Upper lobe of left lung (tissue), 4 donors: ENCODE results near the gene ZCCHC24.

Experiments
- EP300 ChIP-seq, 4 donors: sonication (generic); formaldehyde crosslinking; IDR thresholded peaks; one replicate each; pipeline ENCODE4 v1.5.1; 2017; ENCODE audit warnings: antibody characterized with exemption in 4 of 4, control low read depth in 2 of 4
- POLR2A ChIP-seq, 4 donors: fragments of 450-650 bp; IDR thresholded peaks; one replicate each; pipeline ENCODE4 v1.5.1; 2016 to 2017; ENCODE audit warnings: antibody characterized with exemption in 4 of 4, mild to moderate bottlenecking in 2 of 4
- POLR2AphosphoS5 ChIP-seq, 2 donors: sonication (generic); formaldehyde crosslinking; IDR thresholded peaks; one replicate each; pipeline ENCODE4 v1.5.1; 2017; ENCODE audit warnings: antibody characterized with exemption in 2 of 2
- TF ChIP-seq, protein P1 (sequence below), 6 experiments: fragments of 450-650 bp in 4 of 6; fragments of 200-600 bp in 2 of 6; sonication (generic) in 2 of 6; IDR thresholded peaks; one replicate each; pipeline ENCODE4 v1.5.1; 2016 to 2019; ENCODE audit warnings: antibody characterized with exemption in 6 of 6

DNA sequence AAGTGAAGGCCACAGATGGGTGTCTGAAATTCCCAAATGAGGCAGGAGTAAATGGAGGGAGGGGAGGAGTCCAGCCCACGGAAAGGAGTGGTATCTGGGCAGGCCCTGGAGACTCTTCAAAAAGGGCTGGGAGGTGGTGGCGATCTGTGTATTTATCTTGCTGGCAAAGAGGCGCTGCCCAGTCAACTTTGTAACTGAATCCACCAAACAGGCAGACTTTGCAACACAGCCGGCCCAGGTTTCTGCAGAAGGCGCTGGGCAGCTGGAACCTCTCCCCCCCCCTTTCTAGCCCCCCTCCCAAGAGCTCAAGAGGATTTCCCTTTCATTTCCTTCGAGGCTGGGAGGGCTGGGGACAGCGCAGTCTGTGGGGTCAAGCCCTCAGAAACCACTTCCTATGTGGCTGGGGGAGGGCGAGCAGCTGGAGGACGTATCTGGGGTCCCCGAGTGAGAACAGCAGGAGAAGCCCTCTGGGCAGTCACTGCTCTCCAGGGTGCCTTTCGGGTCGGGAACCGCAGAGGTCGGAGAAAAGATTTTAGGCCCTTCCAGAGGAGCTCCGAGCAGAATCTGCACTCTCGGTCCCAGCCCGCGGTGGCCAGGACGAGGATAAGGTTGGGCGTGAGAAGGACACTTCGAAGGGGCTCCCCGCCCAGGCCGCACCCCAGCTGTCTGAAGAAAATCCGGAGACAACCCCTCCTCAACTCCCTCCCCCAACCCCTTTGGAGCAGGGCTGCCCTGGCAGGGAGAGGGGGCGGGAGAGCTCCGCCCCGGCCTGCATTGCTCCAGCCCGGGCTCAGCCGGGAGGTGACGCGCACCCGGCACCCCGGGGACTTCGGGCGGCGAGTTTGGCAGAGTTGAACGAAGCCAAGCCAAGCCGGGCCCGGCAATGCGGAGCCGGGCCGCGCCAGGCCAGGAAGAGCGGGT is 965 bp downstream of the ZCCHC24 start:
- TF ChIP-seq POLR2A (IDR thresholded peaks at IDR 0.05), result no peak
- TF ChIP-seq EP300 (IDR thresholded peaks at IDR 0.05), result no peak
- TF ChIP-seq, protein P1, sequence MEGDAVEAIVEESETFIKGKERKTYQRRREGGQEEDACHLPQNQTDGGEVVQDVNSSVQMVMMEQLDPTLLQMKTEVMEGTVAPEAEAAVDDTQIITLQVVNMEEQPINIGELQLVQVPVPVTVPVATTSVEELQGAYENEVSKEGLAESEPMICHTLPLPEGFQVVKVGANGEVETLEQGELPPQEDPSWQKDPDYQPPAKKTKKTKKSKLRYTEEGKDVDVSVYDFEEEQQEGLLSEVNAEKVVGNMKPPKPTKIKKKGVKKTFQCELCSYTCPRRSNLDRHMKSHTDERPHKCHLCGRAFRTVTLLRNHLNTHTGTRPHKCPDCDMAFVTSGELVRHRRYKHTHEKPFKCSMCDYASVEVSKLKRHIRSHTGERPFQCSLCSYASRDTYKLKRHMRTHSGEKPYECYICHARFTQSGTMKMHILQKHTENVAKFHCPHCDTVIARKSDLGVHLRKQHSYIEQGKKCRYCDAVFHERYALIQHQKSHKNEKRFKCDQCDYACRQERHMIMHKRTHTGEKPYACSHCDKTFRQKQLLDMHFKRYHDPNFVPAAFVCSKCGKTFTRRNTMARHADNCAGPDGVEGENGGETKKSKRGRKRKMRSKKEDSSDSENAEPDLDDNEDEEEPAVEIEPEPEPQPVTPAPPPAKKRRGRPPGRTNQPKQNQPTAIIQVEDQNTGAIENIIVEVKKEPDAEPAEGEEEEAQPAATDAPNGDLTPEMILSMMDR (IDR thresholded peaks at IDR 0.05), result no peak
- peak in 1 of 2 donors; percentile 12 for TF ChIP-seq POLR2AphosphoS5 (IDR thresholded peaks at IDR 0.05)
